HepG2 (cell line): ENCODE results near the gene CA14. TPM values are rescaled to one million over a fixed set of nuclear protein-coding genes. Genes with fewer than 3 reads are reported as not detected.
A peak's percentile ranks its signal among the peaks of the same experiment; 100 is the strongest.

ENCODE experiments used
- ATAC-seq: fragments of 200-7000 bp; cut with Tn5 transposase; 3 replicates; pipeline ENCODE4 v1.9.1; 2020; ENCODE audit warnings: mild to moderate bottlenecking, moderate library complexity
- BruUV-seq: library from RNA; stranded (reverse); fragments of 400-500 nt; replicated peaks from 2 replicates; lab custom pipeline; 2021; lab: Mats Ljungman, UMichigan
- CTCF ChIA-PET: fragments of 300-600 bp; formaldehyde crosslinking; extraction: SDS; loops from one replicate; lab custom pipeline; 2021; ENCODE audit warnings: low total read pairs, inconsistent platforms, low intra/inter-chr PET ratio; lab: Yijun Ruan, JAX
- POLR2A ChIA-PET: fragments of 350-600 bp; sonication (Branson Sonifier 250); formaldehyde crosslinking; loops from one replicate; lab custom pipeline; 2020; ENCODE audit warnings: antibody characterized with exemption, inconsistent platforms; lab: Yijun Ruan, JAX
- DNase-seq: peaks from one replicate; pipeline ENCODE4 v3.0.0-alpha.2; 2015; ENCODE audit warnings: low spot score
- FAIRE-seq: peaks from 3 replicates; lab custom pipeline; 2011; peaks lifted over from hg19 to GRCh38; lab: Jason Lieb, UNC
- H2AFZ ChIP-seq: one replicate; pipeline ENCODE4 v1.6.1; 2011; ENCODE audit warnings: low read length, inconsistent platforms
- H3K27ac ChIP-seq: fragments of 300-600 bp; 3 replicates; pipeline ENCODE4 v1.8.0; 2011; ENCODE audit warnings: mixed run types, mild to moderate bottlenecking, mixed read lengths, low read length, inconsistent platforms; ENCODE audit not compliant: insufficient read depth; ENCODE audit errors: extremely low read length
- H3K27me3 ChIP-seq, 2 experiments: fragments of 200-600 bp in 1 of 2; 2 replicates in 1 of 2; 3 replicates in 1 of 2; pipeline versions ENCODE4 v1.6.0 to v1.8.0; 2011; ENCODE audit warnings: low read length in 2 of 2, mild to moderate bottlenecking in 2 of 2, moderate library complexity in 2 of 2, inconsistent platforms in 1 of 2; ENCODE audit not compliant: insufficient read depth in 2 of 2, control insufficient read depth in 1 of 2
- H3K36me3 ChIP-seq, 2 experiments: fragments of 200-600 bp in 1 of 2; replicated peaks in 1 of 2; 2 replicates in 1 of 2; 3 replicates in 1 of 2; pipeline versions ENCODE4 v1.5.1 to v1.8.0; 2011; ENCODE audit warnings: low read length in 2 of 2, inconsistent platforms in 1 of 2; ENCODE audit not compliant: insufficient read depth in 2 of 2, control insufficient read depth in 1 of 2
- H3K4me1 ChIP-seq: 2 replicates; pipeline ENCODE4 v1.5.1; 2012; ENCODE audit warnings: low read length, inconsistent platforms; ENCODE audit not compliant: insufficient read depth
- H3K4me2 ChIP-seq: 2 replicates; pipeline ENCODE4 v1.6.0; 2011; ENCODE audit warnings: low read depth, low read length, inconsistent platforms
- H3K4me3 ChIP-seq, 3 experiments: fragments of 200-600 bp in 1 of 3; sonication (generic), shearing (Covaris generic) in 1 of 3; replicated peaks in 1 of 3; 2 replicates each; pipeline ENCODE4 v1.5.1; 2011 to 2016; ENCODE audit warnings: low read length in 3 of 3, inconsistent platforms in 2 of 3, low read depth in 2 of 3, mild to moderate bottlenecking in 2 of 3, control low read depth in 1 of 3, mixed read lengths in 1 of 3; ENCODE audit not compliant: insufficient read depth in 1 of 3
- H3K79me2 ChIP-seq: one replicate; pipeline ENCODE4 v1.6.1; 2011; ENCODE audit warnings: low read length, inconsistent platforms; ENCODE audit not compliant: insufficient read depth
- H3K9ac ChIP-seq: 2 replicates; pipeline ENCODE4 v1.6.0; 2011; ENCODE audit warnings: mild to moderate bottlenecking, low read depth, low read length, inconsistent platforms; ENCODE audit not compliant: insufficient read depth
- H3K9me3 ChIP-seq: 2 replicates; pipeline ENCODE4 v1.5.1; 2012; ENCODE audit warnings: mild to moderate bottlenecking, low read length
- H4K20me1 ChIP-seq: 2 replicates; pipeline ENCODE4 v1.6.0; 2011; ENCODE audit warnings: inconsistent platforms, mild to moderate bottlenecking, low read length, moderate library complexity; ENCODE audit not compliant: insufficient read depth
- HDAC2 ChIP-seq: sonication (generic); formaldehyde crosslinking; IDR thresholded peaks from 2 replicates; pipeline ENCODE4 v1.4.0; 2020; ENCODE audit warnings: missing genetic modification reagents
- HNRNPH1 ChIP-seq: fragments of 200-400 bp; formaldehyde crosslinking; optimal IDR thresholded peaks from 2 replicates; pipeline ENCODE3; 2017; ENCODE audit warnings: mild to moderate bottlenecking, low read depth, low read length
- NFKBIZ ChIP-seq: IDR thresholded peaks from 2 replicates; pipeline ENCODE4 v1.6.1; 2018; ENCODE audit warnings: missing genetic modification reagents, missing compliant biosample characterization
- SMARCE1 ChIP-seq: fragments of 450-650 bp; IDR thresholded peaks from 2 replicates; pipeline ENCODE4 v1.6.1; 2017; ENCODE audit warnings: borderline replicate concordance
- ZNF598 ChIP-seq: sonication (generic); formaldehyde crosslinking; IDR thresholded peaks from 2 replicates; pipeline ENCODE4 v1.5.1; 2020; ENCODE audit warnings: mild to moderate bottlenecking, missing genetic modification reagents, borderline replicate concordance
- ZNF768 ChIP-seq: sonication (generic); formaldehyde crosslinking; IDR thresholded peaks from 2 replicates; pipeline ENCODE4 v1.4.0; 2020; ENCODE audit warnings: missing genetic modification reagents
- WGBS: methylation state at CpG from one replicate; pipeline ENCODE4 v1.1.6; 2017; ENCODE audit warnings: low lambda C conversion rate; 5-methylcytosine and 5-hydroxymethylcytosine counted together
- in situ Hi-C: cut with HindIII; loops from 2 replicates; pipeline ENCODE4 v1.10.0; 2017; ENCODE audit warnings: low pct_unique_long_range_greater_than_20kb; ENCODE audit not compliant: extremely low pct_ligation_motif_present
- intact Hi-C: fragments of 100-400 bp; cut with micrococcal nuclease; formaldehyde crosslinking; loops from one replicate; pipeline ENCODE4 v1.10.0; 2022; ENCODE audit not compliant: unreplicated experiment
- polyA plus RNA-seq, 8 experiments: library from polyadenylated mRNA; depleted of rRNA in 3 of 8; stranded (reverse) in 7 of 8; unstranded in 1 of 8; fragments of >200 nt; fragmentation: Illumina TruSeq in 4 of 8; extraction: Trizol in 4 of 8; gene quantifications; 2 replicates each; pipeline versions ENCODE4 v1.2.1 to v1.2.3, GENCODE V29; 2011 to 2016; ENCODE audit warnings: low read depth in 4 of 8, missing spikeins in 1 of 8, mixed read lengths in 1 of 8; ENCODE audit not compliant: insufficient read depth in 1 of 8
- total RNA-seq, 5 experiments: library from RNA; depleted of rRNA; stranded (reverse); fragments of >200 nt; fragmentation: Illumina TruSeq; extraction: Trizol; gene quantifications; 2 replicates each; pipeline ENCODE4 v1.2.3, GENCODE V29; 2016; ENCODE audit warnings: low read depth in 1 of 5

The CA14 gene
- total and polyA plus RNA-seq, 2 of the 13 experiments (the other 11 are each of a cell fraction or from before 2014, with no cell fraction given): 2.4 to 8.5 TPM

GRCh38 chr1:150237746-150238145 is 19.8 kb upstream of the CA14 start:
- H3K27ac ChIP-seq: no peak overlapping the region
- H2AFZ ChIP-seq: no peak overlapping the region
- TF ChIP-seq HDAC2 (CRISPR knock-in tag): no peak
- no peak for TF ChIP-seq ZNF598 (CRISPR knock-in tag)
- TF ChIP-seq SMARCE1: no peak
- TF ChIP-seq HNRNPH1: no peak
- in situ Hi-C loops (no loop called here), intact Hi-C loops (no loop called here)
- peaks cover 30% of the 10 kb centered on the region for H3K4me1 ChIP-seq
- no peak overlapping the region for H3K4me3 ChIP-seq
- WGBS: 98% methylated on average over 21 of the region's 21 CpGs
- H4K20me1 ChIP-seq: no peaks in the 10 kb centered on the region
- H3K4me2 ChIP-seq: no peak overlapping the region
- ChIA-PET POLR2A (no interaction called here), CTCF (no interaction called here)
- no TSS peak for BruUV-seq
- ATAC-seq (no peak), FAIRE-seq (no peak), DNase-seq (no peak)
- no peak overlapping the region for H3K9ac ChIP-seq
- no peaks in the 10 kb centered on the region for H3K36me3 ChIP-seq
- H3K9me3 ChIP-seq: no peaks in the 10 kb centered on the region
- no peaks in the 10 kb centered on the region; a peak in 2 of 5 replicates for H3K27me3 ChIP-seq
- peaks cover 31% of the 10 kb centered on the region for H3K79me2 ChIP-seq

GRCh38 chr1:150243003-150243402 is 14.6 kb upstream of the CA14 start:
- H2AFZ ChIP-seq: no peak overlapping the region
- no peaks in the 10 kb centered on the region for H3K27me3 ChIP-seq
- CTCF ChIA-PET: no interaction called here
- no peak overlapping the region for H3K27ac ChIP-seq
- ATAC-seq (peak; percentile 55), FAIRE-seq (no peak), DNase-seq (no peak)
- intact Hi-C loops: no loop called here
- no peaks in the 10 kb centered on the region for H3K9me3 ChIP-seq
- H3K4me3 ChIP-seq: no peak overlapping the region
- WGBS: 51% methylated on average over 3 of the region's 3 CpGs
- TF ChIP-seq NFKBIZ (CRISPR knock-in tag) (no peak), ZNF768 (no peak)
- H3K4me2 ChIP-seq: peak overlapping the region; percentile 47; the same call in 1 of the 2 replicates
- BruUV-seq: no TSS peak
- H4K20me1 ChIP-seq: no peaks in the 10 kb centered on the region
- no peaks in the 10 kb centered on the region for H3K79me2 ChIP-seq
- in situ Hi-C loops: no loop called here
- POLR2A ChIA-PET: no interaction called here
- H3K36me3 ChIP-seq: no peaks in the 10 kb centered on the region
- peaks cover 20% of the 10 kb centered on the region for H3K4me1 ChIP-seq
- no peak overlapping the region for H3K9ac ChIP-seq
